Kasumi-1 (cell line): ENCODE measurements around the gene STIM2.
"Not testable (repeated sequence)": the region's sequence is repeated elsewhere in the genome, so short reads cannot be mapped to it uniquely, and the experiment has no call there.

Experiments
- DNase-seq, 2 experiments: peaks; one replicate each; lab custom pipeline; 2025; lab: John Stamatoyannopoulos, UW

STIM2 gene

GRCh38 chr4:26953366-26953765 is 92.7 kb downstream of the STIM2 start:
- no peak for DNase-seq

DNA sequence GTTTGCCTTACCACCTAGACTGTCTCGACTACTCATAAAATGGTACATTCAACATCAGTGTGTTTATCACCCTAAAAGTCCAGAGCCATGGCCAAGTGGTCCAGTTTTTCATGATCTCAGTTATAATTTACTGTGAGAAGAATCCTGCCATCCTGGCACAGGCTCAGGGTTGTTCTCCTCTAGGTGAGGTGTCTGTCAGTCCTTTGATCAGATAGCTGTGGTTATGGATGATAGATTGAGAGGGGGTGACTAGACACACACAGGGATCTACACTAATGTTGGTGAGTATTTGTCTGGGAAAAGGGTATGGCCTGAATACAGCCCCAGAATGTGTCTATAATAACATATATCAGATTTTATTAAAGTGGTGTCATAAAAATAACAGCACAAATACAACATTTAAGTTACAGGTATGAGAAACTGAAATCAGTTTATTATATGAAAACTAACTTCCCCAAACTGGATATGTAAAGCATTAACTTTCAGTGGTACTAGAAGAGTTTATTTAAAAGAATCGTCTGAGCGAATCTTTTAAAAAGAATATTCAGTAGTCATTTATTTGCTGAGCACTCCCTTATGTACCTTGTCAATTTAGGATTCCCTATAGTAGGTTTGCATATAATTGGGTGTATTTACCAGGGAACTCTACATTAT is 93.3 kb downstream of the STIM2 start:
- no peak for DNase-seq

GRCh38 chr4:26955241-26955640 is 94.6 kb downstream of the STIM2 start:
- DNase-seq, result no peak

GRCh38 chr4:26958925-26959653 is 98.4 kb downstream of the STIM2 start:
- no peak for DNase-seq

- DNase-seq, result no peak
Observed at GRCh38 chr4:26959654-26960047, 99.0 kb downstream of the STIM2 start.

- DNase-seq, result no peak
Observed at GRCh38 chr4:26962720-26963119, 102.1 kb downstream of the STIM2 start.

DNA sequence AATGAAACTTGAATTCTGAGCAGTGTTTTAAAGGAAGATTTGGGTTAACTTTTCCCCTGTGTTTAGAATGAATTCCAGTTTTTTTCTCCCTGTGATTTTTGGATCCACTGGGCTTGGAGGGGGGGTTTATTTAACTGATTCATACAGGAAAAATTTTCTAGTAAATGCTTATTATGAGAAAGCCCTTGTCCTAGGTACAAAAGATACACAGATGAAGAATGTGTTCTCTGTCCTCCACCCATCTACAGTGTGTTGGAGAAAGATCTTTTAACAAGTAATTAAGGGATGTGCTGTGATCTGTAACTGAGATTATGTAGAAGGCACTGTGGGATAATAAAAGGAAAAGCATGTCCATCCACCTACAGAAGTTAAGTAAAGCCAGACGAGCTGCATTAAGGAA is 103.9 kb downstream of the STIM2 start:
- DNase-seq, result no peak

GRCh38 chr4:26964994-26965393 is 104.4 kb downstream of the STIM2 start:
- DNase-seq, result no peak

- DNase-seq, result not testable (repeated sequence)
Observed at GRCh38 chr4:26975464-26976181, 115.0 kb downstream of the STIM2 start.

DNA sequence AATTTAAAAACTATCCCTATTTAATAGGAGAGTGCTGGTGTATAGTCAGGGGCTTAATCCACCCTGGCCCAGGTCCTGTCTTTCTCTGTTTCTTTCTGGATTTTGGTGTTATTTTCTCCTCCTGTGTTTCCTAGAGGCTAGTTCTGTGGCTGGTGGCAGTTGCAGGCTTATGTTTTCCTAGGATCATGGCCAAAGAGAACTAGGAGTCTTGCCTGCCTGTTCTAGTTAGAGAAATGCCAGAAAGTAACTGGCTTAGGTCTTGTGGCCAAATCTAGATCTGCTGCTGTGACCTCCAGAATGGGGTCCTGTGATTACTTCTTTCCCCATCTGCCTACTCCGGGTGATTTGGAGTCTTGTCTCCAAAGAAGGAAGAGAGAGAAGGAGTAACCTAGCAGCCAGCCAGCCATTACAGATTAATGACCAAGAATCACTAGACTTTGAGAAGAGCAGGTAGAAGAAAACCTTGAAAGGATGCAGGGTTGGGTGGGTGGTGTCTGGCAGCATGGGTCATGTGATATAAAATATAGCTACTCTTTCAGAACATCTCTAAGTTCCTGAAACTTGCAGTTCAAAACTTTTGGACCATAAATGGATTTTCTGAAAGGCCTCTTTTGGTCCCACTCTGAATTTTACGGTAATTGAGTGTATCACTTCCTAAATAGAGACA is 117.9 kb downstream of the STIM2 start:
- DNase-seq, result no peak

GRCh38 chr4:26984896-26985295 is 124.3 kb downstream of the STIM2 start:
- no peak for DNase-seq

DNA sequence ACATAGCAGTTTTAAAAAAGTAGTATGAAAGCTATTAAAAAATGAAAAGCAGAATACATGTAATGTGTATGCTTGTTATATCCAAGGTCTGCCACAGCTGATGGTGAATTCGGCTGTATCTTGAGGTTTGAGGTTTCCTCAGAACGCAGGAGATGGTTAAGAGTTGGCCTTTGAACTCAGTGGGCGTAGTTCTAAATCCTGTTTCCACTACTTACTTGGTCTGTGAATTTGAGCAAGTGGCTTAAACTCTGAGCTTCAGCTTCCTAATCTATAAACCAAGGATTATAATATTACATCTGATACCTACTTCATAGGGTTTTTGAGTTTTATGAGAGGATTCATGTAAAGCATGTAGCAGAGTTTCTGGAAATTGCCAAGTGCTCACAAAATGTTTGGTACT is 125.2 kb downstream of the STIM2 start:
- DNase-seq, result peak; percentile 11 to 24

DNA sequence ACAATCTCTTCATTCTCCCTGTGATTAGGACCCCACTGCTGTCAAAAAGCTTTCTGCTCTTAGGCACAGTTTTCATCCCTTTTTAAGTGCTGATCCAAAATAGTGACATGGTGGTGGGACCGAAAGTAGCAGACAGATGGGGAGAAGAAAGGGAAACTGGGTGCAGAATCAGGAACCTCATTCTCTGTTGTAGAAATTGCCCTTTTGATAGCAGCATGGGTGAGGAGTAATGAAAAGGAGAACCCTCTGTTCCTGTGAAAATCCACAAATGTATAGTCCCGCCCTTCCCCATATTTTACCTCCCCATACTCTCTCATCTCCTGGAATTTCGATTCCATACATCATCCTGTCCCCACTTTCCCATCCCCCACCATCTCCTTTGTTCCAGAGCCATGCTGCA is 126.5 kb downstream of the STIM2 start:
- DNase-seq, result no peak

DNA sequence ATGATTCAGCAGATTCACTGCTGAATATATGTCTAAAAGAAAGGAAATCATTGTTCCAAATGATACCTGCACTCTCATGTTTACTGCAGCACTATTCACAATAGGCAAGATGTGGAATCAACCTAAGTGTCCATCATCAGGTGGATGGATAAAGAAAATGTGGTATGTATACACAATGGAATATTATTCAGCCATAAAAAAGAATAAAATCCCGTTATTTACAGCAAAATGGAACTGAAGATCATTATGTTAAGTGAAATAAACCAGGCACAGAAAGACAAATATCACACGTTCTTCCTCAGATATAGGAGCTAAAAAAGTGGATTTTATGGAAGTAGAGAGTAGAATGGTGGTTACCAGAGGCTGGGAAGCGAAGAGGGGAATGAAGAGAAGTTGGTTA is 130.4 kb downstream of the STIM2 start:
- DNase-seq, result no peak

DNA sequence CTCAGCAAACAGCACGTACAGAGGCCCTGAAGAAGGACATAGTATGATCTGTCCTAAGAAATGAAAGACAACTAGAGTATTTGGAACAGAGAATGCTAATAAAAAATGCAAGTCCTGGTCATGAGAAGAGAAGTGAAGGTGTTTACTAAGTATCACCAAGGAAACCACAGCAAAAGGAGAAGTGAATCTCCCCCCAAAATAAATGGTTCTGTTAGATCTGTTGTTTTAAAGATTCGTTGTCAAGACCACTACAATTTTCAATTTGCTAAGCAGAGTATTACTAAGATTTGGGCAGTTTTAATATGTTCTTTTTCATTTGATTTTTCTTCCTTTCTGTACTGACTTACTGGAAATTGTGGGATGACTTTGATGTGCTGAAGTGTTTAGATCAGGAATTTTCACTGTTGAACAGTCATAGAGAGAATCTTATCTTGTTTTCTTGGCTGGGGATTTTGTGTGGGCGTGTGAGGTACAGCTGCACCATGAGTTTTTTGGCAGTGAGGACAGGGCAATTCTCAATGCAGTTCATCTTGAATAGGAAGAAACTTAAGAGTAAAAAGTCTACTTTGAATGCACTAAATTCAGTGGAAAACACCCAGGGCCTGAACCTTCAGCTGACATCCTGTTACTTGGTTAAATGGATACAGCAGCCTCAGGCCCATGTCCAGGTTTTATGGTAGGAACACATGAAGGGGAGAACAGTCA is 132.2 kb downstream of the STIM2 start:
- peak; percentile 81 for DNase-seq

DNA sequence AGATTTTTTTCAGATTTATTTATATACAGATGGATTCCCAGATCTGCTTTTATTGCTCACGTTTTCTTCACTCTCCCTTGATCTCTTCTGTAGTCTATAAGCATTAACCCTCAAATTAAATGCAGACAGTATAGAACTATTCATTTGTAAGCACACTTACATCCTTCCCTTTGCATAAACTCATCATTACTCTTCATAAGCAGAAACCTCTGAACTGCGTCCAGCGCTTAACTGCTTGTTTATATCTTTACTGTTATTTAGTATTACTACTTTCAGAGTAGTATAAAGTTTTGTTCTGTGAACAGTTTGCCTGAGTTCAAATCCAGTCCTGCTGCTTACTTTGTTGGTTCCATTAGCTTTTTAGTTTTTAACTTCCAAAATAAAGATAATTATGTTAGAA is 132.9 kb downstream of the STIM2 start:
- DNase-seq, result no peak

DNA sequence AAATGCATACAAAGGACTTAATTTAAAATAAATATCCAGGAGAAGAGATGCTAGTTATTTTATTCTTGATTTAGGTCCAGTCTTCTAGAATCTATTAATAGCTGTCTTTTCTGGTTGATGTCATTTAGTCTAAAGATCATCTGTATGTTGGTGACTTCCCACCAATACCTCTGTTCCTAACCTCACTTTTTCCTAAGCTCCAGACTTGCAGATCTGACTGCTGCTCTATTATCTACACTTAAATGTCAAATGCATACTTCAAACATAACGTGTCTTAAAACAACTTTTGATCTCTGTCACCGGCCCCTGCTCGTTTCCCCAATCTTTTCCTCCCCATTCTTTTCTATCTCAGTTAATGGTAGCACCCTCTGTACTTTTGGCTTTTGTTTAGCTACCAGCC is 133.3 kb downstream of the STIM2 start:
- no peak for DNase-seq

DNA sequence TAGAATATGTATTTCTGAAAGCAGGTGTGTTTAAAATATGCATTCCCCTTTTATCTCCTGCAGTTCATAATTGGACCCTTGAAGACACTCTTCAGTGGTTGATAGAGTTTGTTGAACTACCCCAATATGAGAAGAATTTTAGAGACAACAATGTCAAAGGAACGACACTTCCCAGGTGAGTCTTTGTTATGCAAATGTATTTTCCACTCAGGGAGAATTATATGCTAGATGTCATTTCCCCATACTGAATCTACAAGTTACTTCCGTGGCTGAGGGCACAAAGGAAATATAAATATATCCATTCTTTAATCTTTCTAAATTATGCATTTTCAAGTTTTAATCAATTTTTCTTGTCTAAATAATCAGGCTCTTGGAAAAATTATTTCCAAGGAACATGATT is 134.7 kb downstream of the STIM2 start:
- DNase-seq, result no peak

- no peak for DNase-seq
Observed at GRCh38 chr4:26996745-26997144, 136.1 kb downstream of the STIM2 start.

GRCh38 chr4:26999689-27000088 is 139.0 kb downstream of the STIM2 start:
- no peak for DNase-seq

DNA sequence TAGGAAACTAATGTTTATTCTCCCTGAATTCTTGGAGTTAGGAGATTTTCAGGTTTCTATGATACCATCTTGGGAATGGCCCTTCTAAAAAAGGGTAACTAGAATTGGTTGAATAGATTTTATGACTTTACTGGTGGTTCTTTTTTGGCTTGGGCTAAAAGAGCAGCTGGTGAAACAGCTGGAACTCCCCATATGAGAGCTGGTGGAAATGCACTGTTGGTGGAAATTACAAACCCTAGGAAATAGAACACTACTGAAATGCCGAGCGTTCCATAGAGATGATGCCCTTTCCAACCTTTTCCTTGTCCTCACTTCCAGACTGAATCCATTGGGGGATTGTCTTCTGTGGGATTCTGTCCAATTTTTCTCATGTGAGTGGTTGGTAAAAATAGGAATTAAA is 139.5 kb downstream of the STIM2 start:
- no peak for DNase-seq

- peak; percentile 7 to 12 for DNase-seq
Observed at GRCh38 chr4:27000820-27001219, 140.2 kb downstream of the STIM2 start.
